GM19467 (cell line): ENCODE results near the gene EFNB3.

Experiments
- ATAC-seq: cut with Tn5 transposase; IDR thresholded peaks from one replicate; pipeline ENCODE4 v1.9.1; 2021; ENCODE audit warnings: mild to moderate bottlenecking, moderate library complexity; ENCODE audit not compliant: unreplicated experiment

EFNB3 gene

DNA sequence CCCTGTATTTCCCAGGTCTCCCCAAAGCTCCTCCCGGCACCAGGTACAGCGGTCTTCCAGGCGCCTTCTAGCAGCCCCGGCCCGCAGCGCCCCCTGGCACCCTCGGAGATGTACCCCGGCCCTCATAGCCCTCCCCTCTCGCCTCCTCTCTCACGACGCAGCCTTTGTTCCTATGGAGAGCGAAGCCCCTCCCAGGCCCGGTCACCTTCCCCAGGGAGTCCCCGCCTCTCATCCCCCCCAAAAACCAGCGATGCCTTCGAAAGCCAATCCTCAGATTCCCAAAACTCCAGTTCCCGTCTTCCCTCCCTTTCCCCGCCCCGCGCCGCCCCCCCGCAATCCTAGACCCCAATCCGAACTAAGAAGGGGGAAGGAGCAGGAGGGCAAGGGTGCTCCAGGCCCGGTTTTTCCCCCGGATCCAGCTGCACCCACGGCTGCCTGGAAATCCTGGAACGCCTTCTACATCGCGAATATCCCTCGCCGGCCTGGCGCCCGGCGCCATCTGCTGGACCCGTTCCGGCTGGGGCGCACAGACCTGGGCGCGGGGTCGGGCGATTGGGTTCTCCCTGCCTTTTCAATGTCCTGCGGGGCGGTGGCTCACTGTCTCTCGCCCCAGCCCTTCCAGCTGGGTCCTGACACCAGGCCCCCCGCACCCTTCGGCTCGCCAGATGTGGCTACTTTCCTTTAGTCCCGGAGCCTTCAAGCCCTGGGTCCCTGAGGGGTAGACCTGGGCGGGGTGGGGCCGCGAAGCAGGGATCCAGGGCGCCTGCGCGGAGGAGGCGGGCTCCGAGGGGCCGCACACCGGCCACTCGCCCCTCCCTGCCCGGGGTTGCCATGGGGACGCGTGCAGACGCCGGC is 12.1 kb downstream of the EFNB3 start, which contains the start of gene DNAH2:
Gene DNAH2, plus strand, starts transcription at position 844 of the 855 bp plus-strand sequence. CDS start 1,991 bp downstream, outside the sequence.
- no peak for ATAC-seq

GRCh38 chr17:7717756-7718350 is 12.9 kb downstream of the EFNB3 start:
- no peak for ATAC-seq

- no peak for ATAC-seq
Observed at GRCh38 chr17:7719661-7720060, 14.7 kb downstream of the EFNB3 start.

DNA sequence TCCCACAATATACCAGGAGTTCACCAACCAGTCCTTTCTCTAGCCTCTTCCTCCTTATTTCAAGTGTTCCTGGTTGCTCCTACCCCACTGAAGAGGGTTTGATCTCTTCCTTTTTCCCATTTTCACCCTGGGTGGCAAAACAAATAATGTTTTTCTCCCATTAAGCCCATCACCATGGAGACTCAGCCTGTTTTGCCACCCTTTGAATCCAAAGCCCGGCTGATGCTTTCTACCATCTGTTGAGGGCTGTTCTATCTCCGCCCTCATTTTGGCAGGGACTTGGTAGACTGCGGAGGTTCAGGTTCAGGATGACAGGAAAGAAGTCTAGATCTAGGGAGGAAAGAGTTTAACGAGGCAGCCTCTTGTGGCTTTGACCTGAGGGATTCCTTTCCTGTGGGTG is 15.1 kb downstream of the EFNB3 start:
- no peak for ATAC-seq

- ATAC-seq: no peak
Observed at GRCh38 chr17:7721612-7722011, 16.6 kb downstream of the EFNB3 start.

DNA sequence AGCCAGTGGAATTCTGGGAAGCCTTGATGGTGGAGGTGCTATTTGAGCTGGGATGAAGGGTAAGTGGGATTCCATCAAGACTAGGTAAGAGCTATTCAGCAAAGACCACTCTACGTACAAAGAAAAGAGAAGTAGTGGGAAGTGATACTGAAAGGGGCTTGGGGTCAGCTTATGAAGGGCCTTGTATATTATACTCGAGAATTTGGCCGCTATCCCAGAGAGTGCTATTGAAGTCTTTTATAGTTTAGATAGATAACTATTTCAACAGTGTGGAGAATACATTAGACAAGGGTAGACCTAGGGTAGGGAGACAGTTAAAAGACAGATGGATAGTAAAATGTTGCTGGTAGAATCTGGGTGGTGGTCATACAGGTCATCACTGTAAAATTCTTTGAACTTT is 22.9 kb downstream of the EFNB3 start:
- ATAC-seq: no peak

GRCh38 chr17:7729816-7730215 is 24.8 kb downstream of the EFNB3 start:
- ATAC-seq: no peak

DNA sequence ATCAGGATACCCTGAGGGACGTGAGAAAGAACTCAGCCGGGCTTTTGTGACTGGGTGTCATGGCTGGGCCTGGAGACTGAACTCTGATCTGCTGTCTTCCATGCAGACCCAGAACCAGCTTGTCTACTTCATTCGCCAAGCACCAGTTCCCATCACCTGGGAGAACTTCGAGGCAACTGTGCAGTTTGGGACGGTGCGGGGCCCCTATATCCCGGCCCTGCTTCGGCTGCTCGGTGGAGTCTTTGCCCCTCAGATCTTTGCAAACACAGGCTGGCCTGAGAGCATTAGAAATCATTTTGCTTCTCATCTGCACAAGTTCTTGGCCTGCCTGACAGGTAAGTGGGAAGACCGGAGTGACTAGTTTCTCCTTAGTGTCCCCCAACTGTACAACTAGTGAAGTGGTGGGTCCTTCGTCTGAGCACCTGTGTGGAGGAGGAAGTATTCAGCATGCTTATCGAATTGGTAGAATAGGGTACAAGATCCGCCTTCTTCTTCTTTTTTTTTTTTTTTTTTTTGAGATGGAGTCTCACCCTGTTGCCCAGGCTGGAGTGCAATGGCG is 28.1 kb downstream of the EFNB3 start:
- no peak for ATAC-seq

DNA sequence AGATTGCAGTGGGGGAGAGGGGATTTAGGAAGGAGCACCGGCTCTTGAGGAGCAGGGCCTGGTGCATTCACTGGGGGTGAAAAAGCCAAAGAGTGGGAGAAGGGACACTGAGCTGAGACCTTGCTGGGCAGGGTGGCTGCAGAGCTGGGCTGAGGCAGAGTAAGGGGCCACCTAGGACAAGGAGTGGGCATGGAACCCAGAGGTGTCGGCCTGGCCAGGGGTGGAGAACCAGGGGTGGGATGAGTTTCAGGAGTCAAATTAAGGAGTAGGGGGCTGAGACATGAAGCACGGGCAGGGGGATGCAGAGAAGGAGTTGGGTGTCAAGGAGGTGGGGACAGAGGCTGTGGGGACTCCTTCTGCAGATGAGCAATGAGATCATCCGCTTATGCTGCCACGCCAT is 32.6 kb downstream of the EFNB3 start:
- no peak for ATAC-seq

DNA sequence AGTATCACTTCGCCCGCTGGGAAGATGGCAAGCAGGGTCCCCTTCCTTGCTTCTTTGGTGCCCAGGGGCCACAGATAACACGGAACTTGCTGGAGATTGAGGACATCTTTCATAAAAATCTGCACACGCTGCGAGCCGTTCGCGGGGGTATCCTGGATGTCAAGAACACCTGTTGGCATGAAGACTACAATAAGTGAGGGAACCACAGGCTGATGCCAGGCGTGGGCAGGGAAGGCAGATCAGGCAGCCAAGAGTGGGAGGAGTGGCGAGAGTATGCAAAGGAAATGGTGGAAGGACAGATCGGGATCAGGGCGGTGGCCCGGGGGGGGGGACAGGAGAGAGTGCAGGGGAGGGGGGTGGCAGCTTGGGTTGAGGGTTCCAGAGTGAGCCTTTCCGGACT is 34.7 kb downstream of the EFNB3 start:
- no peak for ATAC-seq

DNA sequence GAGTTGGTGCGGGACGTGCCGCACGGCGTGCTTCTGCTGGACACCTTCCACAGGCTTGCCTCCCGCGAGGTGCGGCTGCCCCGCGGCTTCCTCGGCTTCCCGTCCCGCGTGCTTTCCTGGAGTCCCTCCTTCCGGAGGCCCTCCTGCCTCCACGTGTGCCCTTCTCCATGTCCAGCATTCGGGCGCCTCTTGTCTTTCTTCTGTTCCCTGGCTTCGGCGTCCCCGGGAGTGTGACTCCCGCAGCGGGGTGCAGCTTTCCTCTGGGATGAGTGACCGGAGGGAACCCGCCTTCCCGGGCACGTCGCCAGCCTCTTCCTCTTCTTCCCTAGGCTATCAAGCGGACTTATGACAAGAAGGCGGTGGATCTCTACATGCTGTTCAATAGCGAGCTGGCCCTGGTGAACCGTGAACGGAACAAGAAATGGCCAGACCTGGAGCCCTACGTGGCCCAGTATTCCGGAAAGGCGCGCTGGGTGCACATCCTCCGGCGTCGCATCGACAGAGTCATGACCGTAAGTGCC is 35.5 kb downstream of the EFNB3 start:
- no peak for ATAC-seq

DNA sequence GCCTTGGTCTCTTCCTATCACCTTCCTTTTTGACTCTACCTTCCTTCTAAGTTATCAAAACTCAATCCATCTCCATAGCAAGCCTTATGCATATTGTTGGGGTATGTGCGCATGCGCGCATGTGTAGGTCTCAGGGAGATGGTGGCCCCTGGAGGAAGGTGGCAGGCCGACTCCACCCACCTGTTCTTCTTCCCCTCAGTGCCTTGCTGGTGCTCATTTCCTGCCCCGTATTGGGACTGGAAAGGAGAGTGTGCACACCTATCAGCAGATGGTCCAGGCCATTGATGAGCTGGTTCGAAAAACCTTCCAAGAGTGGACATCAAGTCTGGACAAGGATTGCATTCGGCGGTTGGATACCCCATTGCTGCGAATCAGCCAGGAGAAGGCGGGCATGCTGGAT is 37.7 kb downstream of the EFNB3 start:
- no peak for ATAC-seq

DNA sequence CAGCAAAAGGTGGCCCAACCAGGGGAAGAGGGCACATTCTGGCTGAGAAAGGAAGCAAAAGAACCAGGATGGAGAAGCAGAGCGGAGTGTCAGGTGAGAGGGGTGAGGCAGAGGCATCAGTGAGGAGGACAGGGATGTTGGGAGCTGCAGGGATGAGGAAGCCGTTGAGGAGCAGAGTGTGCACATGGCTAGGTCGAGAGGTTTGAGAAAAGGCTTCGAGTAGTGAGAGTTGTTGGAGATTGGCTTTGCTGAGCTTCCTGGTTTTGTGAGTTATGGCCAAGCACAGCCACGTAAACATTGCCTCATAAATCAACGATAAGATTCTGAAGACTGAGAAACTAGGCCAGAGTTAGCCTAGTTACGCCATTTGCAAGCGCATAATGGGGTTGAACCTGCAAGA is 39.4 kb downstream of the EFNB3 start:
- ATAC-seq: no peak

DNA sequence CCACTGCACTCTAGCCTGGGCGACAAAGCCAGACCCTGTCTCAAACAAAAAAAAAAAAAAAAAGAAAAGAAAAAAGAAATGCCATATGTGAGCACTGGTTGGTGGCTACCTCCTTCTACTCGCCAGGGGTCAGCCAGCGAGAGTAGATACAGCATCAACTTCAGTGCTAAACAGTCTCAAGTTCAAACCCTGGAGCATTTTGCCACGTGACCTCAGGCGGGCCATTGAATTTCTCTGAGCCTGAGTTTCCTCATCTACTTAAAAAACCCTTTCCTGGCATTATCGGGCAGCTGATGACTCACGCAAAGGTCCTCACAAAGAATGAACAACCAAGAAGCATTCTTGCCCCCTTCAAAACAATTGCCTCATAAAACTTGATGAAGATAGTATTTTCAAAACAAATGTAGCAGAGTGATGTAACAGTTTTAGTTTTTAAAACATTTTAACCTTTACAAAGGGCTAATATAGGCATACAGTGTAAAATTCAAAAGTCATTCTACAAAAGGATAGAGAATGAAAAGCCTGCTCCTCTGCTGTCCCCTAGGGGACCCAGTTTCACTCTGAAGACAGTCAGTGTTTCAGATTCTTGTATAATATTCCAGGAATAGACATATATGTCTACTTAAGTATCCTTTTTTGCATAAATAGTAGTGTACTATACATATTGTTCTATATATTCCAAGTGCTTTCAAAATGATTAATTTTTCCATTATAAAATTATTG is 40.9 kb downstream of the EFNB3 start:
- ATAC-seq: no peak

DNA sequence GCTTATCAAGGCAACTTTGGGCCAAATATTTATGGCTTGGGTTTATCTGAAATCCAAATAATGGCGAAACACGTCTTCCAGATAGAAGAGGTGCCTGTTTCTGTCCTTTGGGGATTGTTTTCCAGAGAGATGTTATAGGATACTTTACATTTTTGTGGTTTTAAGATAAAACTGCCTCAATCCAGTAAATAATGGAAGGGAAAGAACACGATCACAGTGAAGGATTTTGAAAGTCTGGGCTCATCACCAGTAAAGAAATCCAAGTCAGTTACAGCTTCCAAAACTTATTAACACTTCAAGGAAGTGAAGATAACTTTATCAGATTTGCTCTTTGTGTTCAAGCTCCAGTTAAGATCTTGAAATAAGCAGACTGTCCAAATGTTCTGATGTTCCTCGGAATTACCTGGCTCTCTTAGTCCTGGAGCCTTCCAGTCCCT is 42.7 kb downstream of the EFNB3 start:
- no peak for ATAC-seq

DNA sequence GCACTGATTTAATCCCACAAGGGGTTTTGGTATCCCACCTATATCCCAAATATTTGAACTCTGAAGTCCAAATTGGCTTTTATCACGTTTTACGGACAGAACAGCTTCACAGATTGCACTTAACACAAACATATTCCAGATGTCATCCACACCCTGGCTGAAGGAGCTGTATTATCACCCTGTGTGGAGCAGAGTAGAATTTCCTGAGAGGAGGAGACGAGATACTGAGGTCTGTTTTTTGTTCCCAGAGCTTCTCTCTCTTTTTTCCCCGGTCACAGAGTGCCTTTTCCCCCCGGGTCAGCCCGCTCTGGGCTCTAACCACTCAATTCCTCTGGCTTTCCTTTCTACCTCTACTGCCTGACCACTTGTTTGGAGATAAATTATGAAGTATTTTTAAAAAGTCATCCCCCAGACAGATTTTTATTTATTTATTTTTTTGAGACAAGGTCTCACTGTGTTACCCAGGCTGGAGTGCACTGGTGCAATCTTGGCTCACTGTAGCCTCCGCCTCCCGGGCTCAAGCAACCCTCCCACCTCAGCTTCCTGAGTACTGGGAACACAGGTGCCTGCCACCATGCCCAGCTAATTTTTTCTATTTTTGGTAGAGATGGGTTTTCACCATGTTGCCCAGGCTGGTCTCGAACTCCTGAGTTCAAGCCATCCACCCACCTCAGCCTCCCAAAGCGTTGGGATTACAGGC is 43.2 kb downstream of the EFNB3 start:
- no peak for ATAC-seq

GRCh38 chr17:7750321-7750821 is 45.4 kb downstream of the EFNB3 start:
- ATAC-seq: no peak

DNA sequence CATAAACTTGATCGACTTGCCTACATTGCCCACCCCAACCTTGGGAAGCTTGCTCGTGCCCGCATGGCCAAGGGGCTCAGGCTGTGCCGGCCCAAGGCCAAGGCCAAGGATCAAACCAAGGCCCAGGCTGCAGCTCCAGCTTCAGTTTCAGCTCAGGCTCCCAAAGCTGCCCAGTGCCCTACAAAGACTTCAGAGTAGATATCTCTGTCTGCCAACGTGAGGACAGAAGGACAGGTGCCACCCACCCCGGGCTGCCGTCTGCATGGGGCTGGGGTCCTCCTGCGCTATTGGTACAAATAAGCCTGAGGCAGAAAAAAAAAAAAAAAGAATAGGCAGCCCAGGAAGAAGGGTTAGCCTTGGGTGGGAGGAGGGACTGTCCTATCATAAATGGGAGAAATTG is 49.7 kb downstream of the EFNB3 start:
- ATAC-seq: no peak

- no peak for ATAC-seq
Observed at GRCh38 chr17:7755095-7755890, 50.3 kb downstream of the EFNB3 start.

DNA sequence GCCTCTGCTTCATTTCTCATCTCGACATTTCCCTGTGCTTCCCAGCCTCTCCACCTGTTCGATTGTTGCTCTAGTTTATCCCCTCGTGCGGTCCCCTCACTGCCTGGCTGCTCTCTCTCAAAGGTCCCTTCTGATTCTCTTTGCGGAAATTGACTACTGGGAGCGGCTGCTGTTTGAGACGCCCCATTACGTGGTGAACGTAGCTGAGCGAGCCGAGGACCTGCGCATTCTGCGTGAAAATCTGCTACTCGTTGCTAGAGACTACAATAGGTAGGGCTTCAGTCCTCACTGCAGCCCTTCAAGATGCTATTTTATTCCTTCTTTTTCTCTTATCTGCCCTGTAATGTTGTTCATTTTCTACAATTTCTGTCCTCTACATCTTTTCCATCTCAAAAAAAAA is 52.0 kb downstream of the EFNB3 start:
- no peak for ATAC-seq
